Retinal pigment epithelial cell (primary cell): ENCODE results near the gene SLC66A3.

Experiments used
- DNase-seq: peaks from one replicate; pipeline ENCODE4 v3.0.0-alpha.2; 2010; ENCODE audit warnings: low read depth
- H3K4me3 ChIP-seq: 2 replicates; pipeline ENCODE4 v1.5.1; 2011; ENCODE audit warnings: mild to moderate bottlenecking, low read length, control low read depth, moderate library complexity
- CTCF ChIP-seq: conservative IDR thresholded peaks from 2 replicates; pipeline ENCODE4 v1.5.1; 2011; ENCODE audit warnings: low read depth, low read length, control low read depth, inconsistent platforms

SLC66A3 gene

GRCh38 chr2:11177871-11178690 lies 22.8 kb downstream of the SLC66A3 start:
- H3K4me3 ChIP-seq: no peak overlapping the region
- TF ChIP-seq CTCF: no peak
- DNase-seq: no peak

DNA sequence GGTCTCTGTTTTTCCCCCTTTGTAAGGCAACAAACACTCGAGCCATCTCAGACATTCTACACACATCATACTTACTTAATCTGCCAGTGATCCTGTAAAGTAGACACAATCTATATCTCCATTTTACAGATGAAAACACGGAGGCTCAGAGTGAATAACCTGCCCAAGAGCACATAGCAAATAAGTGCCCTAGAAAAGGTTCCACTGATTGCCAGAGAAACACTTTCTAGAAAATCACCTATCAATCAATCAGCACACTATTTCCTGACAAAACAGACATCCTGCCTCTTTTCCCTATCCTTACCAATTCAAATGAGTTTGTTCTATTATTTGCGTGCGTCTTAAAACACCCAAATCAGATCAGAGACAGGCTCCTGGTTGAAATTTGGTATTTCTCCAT lies 23.9 kb downstream of the SLC66A3 start:
- DNase-seq: no peak
- no peak for TF ChIP-seq CTCF
- no peak overlapping the region for H3K4me3 ChIP-seq

DNA sequence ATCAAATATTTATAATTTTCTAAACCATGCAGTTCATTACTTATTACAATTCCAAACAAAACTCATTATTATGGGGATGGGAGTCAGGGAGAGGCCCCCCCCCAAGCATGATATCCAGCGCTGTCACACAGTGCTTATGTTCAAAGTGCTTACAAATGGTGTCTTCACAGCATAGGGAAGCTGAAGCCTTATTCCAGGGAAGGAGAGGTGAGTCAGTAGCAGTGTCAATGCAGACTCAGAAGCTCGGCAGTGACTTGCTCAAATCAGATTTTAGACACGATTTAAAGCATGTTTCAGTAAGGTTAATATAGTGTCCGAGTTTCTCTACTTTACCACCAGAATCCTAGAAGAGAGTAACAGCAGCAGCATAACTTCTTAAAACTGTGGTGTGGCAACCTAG lies 24.6 kb downstream of the SLC66A3 start:
- TF ChIP-seq CTCF: no peak
- no peak overlapping the region for H3K4me3 ChIP-seq
- no peak for DNase-seq

GRCh38 chr2:11180653-11181052 lies 25.4 kb downstream of the SLC66A3 start:
- TF ChIP-seq CTCF: no peak
- DNase-seq: no peak
- H3K4me3 ChIP-seq: no peak overlapping the region

DNA sequence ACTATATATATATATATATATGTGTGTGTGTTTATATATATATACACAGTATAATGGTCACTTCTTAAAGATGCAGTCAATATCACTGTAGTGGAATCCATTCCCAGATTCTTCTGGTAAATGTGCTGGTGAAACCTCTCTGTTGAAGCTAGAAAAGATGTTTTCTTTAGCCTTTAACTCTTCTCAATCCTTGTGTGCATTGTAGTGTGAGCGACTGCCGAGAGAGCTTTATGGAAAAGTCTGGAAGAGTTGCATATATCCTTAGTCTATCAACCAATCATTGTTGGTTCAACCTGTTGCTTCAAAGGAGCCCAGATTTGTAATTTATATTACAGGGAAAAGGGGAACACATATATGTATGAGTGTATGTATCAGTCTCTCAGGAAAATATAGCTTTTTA lies 27.7 kb downstream of the SLC66A3 start:
- no peak for TF ChIP-seq CTCF
- DNase-seq: no peak
- H3K4me3 ChIP-seq: no peak overlapping the region

GRCh38 chr2:11186145-11186544 lies 30.9 kb downstream of the SLC66A3 start:
- no peak for TF ChIP-seq CTCF
- no peak overlapping the region for H3K4me3 ChIP-seq
- no peak for DNase-seq

GRCh38 chr2:11187083-11187619 lies 31.9 kb downstream of the SLC66A3 start:
- no peak overlapping the region for H3K4me3 ChIP-seq
- no peak for DNase-seq
- no peak for TF ChIP-seq CTCF
